EH (cell line): Measurements from ENCODE around the gene SDK1.
"Not testable (repeated sequence)": the region's sequence is repeated elsewhere in the genome, so short reads cannot be mapped to it uniquely, and the experiment has no call there.

Experiments used
- DNase-seq: peaks from one replicate; pipeline ENCODE4 v3.0.0-alpha.2; 2015; ENCODE audit warnings: low read depth

SDK1 gene

GRCh38 chr7:4247106-4247876, 946.2 kb downstream of the SDK1 start:
- no peak for DNase-seq

GRCh38 chr7:4248295-4248694, 947.2 kb downstream of the SDK1 start:
- no peak for DNase-seq

GRCh38 chr7:4249241-4249640, 948.2 kb downstream of the SDK1 start:
- no peak for DNase-seq

- DNase-seq: no peak
Measured at GRCh38 chr7:4255336-4255735, 954.3 kb downstream of the SDK1 start.

GRCh38 chr7:4256286-4256685, 955.2 kb downstream of the SDK1 start:
- DNase-seq: no peak

GRCh38 chr7:4257146-4258111, 956.4 kb downstream of the SDK1 start:
- no peak for DNase-seq

GRCh38 chr7:4260116-4260515, 959.1 kb downstream of the SDK1 start:
- not testable (repeated sequence) for DNase-seq

- no peak for DNase-seq
Measured at GRCh38 chr7:4260867-4261600, 960.0 kb downstream of the SDK1 start.

GRCh38 chr7:4261601-4261960, 960.5 kb downstream of the SDK1 start:
- no peak for DNase-seq

GRCh38 chr7:4264206-4264605, 963.2 kb downstream of the SDK1 start:
- DNase-seq: not testable (repeated sequence)

GRCh38 chr7:4265066-4265465, 964.0 kb downstream of the SDK1 start:
- no peak for DNase-seq

GRCh38 chr7:4265676-4266075, 964.6 kb downstream of the SDK1 start:
- DNase-seq: no peak

- DNase-seq: no peak
Measured at GRCh38 chr7:4266270-4267040, 965.4 kb downstream of the SDK1 start.

GRCh38 chr7:4267341-4268039, 966.4 kb downstream of the SDK1 start:
- no peak for DNase-seq

- no peak for DNase-seq
Measured at GRCh38 chr7:4268040-4268965, 967.3 kb downstream of the SDK1 start.

- DNase-seq: no peak
Measured at GRCh38 chr7:4269086-4269485, 968.0 kb downstream of the SDK1 start.

- DNase-seq: no peak
Measured at GRCh38 chr7:4269746-4270145, 968.7 kb downstream of the SDK1 start.

- no peak for DNase-seq
Measured at GRCh38 chr7:4270268-4270667, 969.2 kb downstream of the SDK1 start.

- DNase-seq: no peak
Measured at GRCh38 chr7:4270941-4271715, 970.1 kb downstream of the SDK1 start.
